ENCODE measurements around the gene GCDH.

GRCh38 chr19:12945479-12946091, 54.6 kb downstream of the GCDH start, which contains the start of gene RAD23A:
- TF ChIP-seq PATZ1 (CRISPR knock-in tag; IDR thresholded peaks at IDR 0.05; ENCODE audit: borderline replicate concordance) (no peak), RARB (CRISPR knock-in tag; IDR thresholded peaks at IDR 0.05) (no peak), POU6F1 (CRISPR knock-in tag; IDR thresholded peaks at IDR 0.05; ENCODE audit: borderline replicate concordance, low read depth) (no peak), GLIS3 (CRISPR knock-in tag; IDR thresholded peaks at IDR 0.05) (peak; percentile 0), ARNTL (CRISPR knock-in tag; IDR thresholded peaks at IDR 0.05; ENCODE audit: borderline replicate concordance, low read depth) (0 out of 2 replicates have a peak, but pooled peaks have one; percentile 47), ZNF565 (CRISPR knock-in tag; conservative IDR thresholded peaks at IDR 0.05; ENCODE audit: low read depth) (peak; percentile 76; the same call in 1 of the 2 replicates), ZFP3 (CRISPR knock-in tag; IDR thresholded peaks at IDR 0.05) (no peak), ESRRG (CRISPR knock-in tag; IDR thresholded peaks at IDR 0.05) (no peak), SNAI2 (CRISPR knock-in tag; IDR thresholded peaks at IDR 0.05) (no peak), CSDC2 (CRISPR knock-in tag; IDR thresholded peaks at IDR 0.05) (no peak), CREB5 (CRISPR knock-in tag; IDR thresholded peaks at IDR 0.05; ENCODE audit: low read depth) (peak; percentile 64; the same call in 1 of the 2 replicates), PPARA (CRISPR knock-in tag; IDR thresholded peaks at IDR 0.05; ENCODE audit: borderline replicate concordance) (no peak)
